Naive thymus-derived CD8-positive, alpha-beta T cell (primary cell): Measurements from ENCODE around the gene AK3. TPM values are rescaled to one million over a fixed set of nuclear protein-coding genes. Genes with fewer than 3 reads are reported as not detected.
A peak's percentile ranks its signal among the peaks of the same experiment; 100 is the strongest.

Source experiments
- ATAC-seq, 2 donors: fragments of 150-1000 bp; cut with Tn5 transposase in 1 of 2; sonication (Bioruptor Pico), chemical (Tn5 transposase) in 1 of 2; 1 replicate in 1 of 2; 2 replicates in 1 of 2; pipeline ENCODE4 v1.10.0; 2021; ENCODE audit warnings: mild to moderate bottlenecking in 2 of 2, moderate library complexity in 2 of 2
- POLR2A ChIA-PET: fragments of 350-600 bp; sonication (Branson Sonifier 250); formaldehyde crosslinking; loops from one replicate; lab custom pipeline; 2021; ENCODE audit warnings: antibody characterized with exemption; lab: Charles Lee
- DNase-seq, 10 donors: peaks; one replicate each; pipeline versions ENCODE4 v3.0.0 to v3.0.0-alpha.2; 2020 to 2022
- H3K27ac Mint-ChIP-seq, 10 donors: one replicate each; pipeline ENCODE4 v1.8.0; 2020 to 2022; ENCODE audit warnings: mild to moderate bottlenecking in 10 of 10, mixed read lengths in 10 of 10, moderate library complexity in 4 of 10, inconsistent platforms in 1 of 10
- H3K27me3 Mint-ChIP-seq, 5 donors: one replicate each; pipeline ENCODE4 v1.8.0; 2021 to 2022; ENCODE audit warnings: mixed read lengths in 5 of 5
- H3K36me3 Mint-ChIP-seq, 3 donors: one replicate each; pipeline ENCODE4 v1.8.0; 2020 to 2022; ENCODE audit warnings: mixed read lengths in 3 of 3, mild to moderate bottlenecking in 2 of 3, inconsistent platforms in 1 of 3
- H3K4me1 Mint-ChIP-seq, 4 donors: one replicate each; pipeline ENCODE4 v1.8.0; 2021 to 2022; ENCODE audit warnings: mixed read lengths in 4 of 4
- H3K4me3 Mint-ChIP-seq, 10 donors: one replicate each; pipeline ENCODE4 v1.8.0; 2020 to 2022; ENCODE audit warnings: mild to moderate bottlenecking in 10 of 10, mixed read lengths in 10 of 10, moderate library complexity in 6 of 10, inconsistent platforms in 1 of 10
- H3K9me3 Mint-ChIP-seq, 9 donors: one replicate each; pipeline ENCODE4 v1.8.0; 2020 to 2022; ENCODE audit warnings: mixed read lengths in 9 of 9, mild to moderate bottlenecking in 3 of 9, inconsistent platforms in 1 of 9, moderate library complexity in 1 of 9
- polyA plus RNA-seq, 3 donors: library from polyadenylated mRNA; unstranded; fragments of 300-500 nt; fragmentation: Illumina TruSeq; gene quantifications; one replicate each; pipeline ENCODE4 v1.2.3, GENCODE V29; 2021
- total RNA-seq, 8 experiments: library from RNA in 2 of 8; stranded (reverse) in 2 of 8; gene quantifications; one replicate each; pipeline ENCODE4 v1.2.3 and lab custom pipeline; 2021 to 2026

The AK3 gene
- total and polyA plus RNA-seq, 5 experiments from 2014 or later, result 29.0 to 58.8 (median 41.6) TPM

DNA sequence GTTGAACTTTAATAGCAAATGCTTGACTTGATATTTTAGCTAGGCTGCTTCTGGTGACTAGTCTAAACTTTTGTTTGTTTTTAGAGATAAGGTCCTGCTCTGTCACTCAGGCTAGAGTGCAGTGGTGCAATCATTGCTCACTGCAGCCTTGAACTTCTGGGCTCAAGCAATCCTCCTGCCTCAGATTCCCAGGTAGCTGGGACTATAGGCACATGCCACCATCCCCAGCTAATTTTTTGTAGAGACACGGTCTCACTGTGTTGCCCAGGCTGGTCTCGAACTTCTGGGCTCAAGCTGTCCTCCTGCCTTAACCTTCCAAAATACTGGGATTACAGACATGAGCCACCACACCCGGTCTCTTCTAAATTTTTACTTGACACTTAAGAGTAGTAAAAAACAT lies 40.9 kb downstream of the AK3 start:
- no peaks in the 10 kb centered on the region for H3K27me3 Mint-ChIP-seq
- no peak for DNase-seq
- peaks cover 5 to 29% (median 10%) of the 10 kb centered on the region in 4 donors for H3K4me1 Mint-ChIP-seq
- peak overlapping the region in 1 of 10 donors; percentile 8 for H3K27ac Mint-ChIP-seq
- H3K4me3 Mint-ChIP-seq, result no peak overlapping the region
- no peak for ATAC-seq
- POLR2A ChIA-PET, result interaction anchor here (0.6 kb wide), 1 partner anchor 21 kb away, joined by 3 read pairs; the partner anchor contains the start of gene CDC37L1
- H3K9me3 Mint-ChIP-seq, result no peaks in the 10 kb centered on the region
- H3K36me3 Mint-ChIP-seq, result peaks cover 0 to 81% (median 14%) of the 10 kb centered on the region in 3 donors

DNA sequence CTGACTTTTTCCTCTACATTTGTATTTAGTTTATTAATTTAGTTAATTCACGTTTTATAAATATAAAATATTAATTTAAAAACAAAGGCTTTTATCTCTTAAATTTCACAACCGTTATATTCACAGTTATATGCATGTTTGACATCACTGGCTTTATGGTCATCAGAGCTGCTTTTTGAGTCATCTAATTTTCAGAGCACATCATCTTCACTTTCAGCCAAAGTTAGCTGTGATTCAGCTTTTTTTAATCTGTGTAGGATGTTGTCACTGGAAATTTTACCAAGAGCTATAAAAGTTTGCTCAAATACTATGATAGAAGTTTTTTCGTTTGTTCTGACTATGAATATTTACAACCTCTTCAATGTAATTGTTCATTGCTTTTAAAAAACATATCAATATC lies 49.2 kb downstream of the AK3 start:
- ATAC-seq (no peak), DNase-seq (no peak)
- Mint-ChIP-seq H3K27ac (peak overlapping the region in 1 of 10 donors; percentile 50), H3K27me3 (no peaks in the 10 kb centered on the region), H3K4me3 (no peak overlapping the region), H3K4me1 (peaks cover 13 to 44% (median 25%) of the 10 kb centered on the region in 4 donors), H3K36me3 (peaks cover 0 to 70% (median 16%) of the 10 kb centered on the region in 3 donors), H3K9me3 (no peaks in the 10 kb centered on the region)
- POLR2A ChIA-PET, result interaction anchor here (0.8 to 1.2 kb wide), 3 partner anchors 10 to 26 kb away, joined by 3 to 4 read pairs (median 3); partner anchors contain the start of genes CDC37L1 and SPATA6L

DNA sequence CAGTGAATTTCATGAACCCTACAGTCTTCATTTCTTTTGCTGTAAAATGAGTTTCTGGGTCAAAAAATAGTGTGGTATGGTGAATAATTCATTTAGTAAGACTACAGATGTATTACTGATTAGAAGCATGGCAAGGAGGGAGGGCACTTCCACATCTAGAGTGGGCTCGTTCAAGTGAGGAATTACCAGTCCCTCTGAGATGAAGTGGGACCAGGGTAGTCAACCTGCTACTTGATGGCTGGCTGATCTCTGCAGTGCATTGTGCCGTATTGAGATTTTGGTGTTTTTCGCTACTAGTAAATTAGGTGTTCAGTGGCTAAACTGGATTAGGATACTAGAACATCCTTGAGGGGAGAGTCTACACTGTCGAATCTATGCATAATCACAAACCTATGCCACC lies 50.9 kb downstream of the AK3 start:
- DNase-seq (no peak), ATAC-seq (no peak)
- H3K27ac Mint-ChIP-seq, result peak overlapping the region in 6 of 10 donors; percentile 44 to 78 (median 53)
- no peak overlapping the region for H3K4me3 Mint-ChIP-seq
- no peaks in the 10 kb centered on the region for H3K27me3 Mint-ChIP-seq
- H3K4me1 Mint-ChIP-seq, result peaks cover 16 to 42% (median 29%) of the 10 kb centered on the region in 4 donors
- POLR2A ChIA-PET, result no interaction called here
- peaks cover under 1 to 75% (median 14%) of the 10 kb centered on the region in 3 donors for H3K36me3 Mint-ChIP-seq
- no peaks in the 10 kb centered on the region for H3K9me3 Mint-ChIP-seq

DNA sequence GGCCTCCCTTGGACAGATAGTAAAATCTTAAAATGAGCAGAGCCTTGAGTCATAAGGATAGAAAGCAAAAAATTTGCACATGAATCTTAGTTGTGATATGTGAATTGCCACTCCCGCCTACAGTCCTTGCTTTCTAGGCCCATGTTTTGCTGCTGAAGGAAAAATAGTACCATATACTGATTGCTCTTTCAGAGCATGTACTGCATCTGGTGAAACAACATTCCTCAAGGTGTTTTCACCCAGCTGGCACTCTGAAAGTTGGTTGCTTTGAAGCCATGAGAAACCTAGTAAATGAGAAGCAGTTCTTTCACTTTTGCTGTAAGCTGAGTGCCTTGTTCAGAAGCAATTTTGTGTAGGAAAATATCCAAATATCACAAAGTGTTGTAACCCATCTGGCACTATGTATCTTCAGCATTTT lies 51.3 kb downstream of the AK3 start:
- POLR2A ChIA-PET, result no interaction called here

DNA sequence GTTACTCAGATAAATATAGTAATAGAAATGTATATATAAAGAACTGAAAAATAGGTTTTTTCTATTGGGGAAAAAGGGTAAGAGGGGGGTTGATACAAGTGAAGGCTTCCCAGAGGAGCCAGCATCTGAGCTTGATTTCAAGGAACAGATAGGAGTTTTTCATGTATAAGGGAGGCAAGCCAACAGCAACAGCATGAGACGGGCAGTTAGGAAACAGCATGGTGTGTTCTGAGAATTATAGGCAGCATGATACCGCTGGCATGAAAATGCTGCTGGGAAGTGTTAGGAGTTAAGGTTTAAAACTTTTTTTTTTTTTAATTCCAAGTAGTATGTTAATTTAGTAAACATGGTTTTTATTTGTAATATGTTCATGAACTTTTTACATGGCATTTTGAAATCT lies 52.0 kb downstream of the AK3 start:
- Mint-ChIP-seq H3K36me3 (peaks cover 4 to 75% (median 6%) of the 10 kb centered on the region in 3 donors), H3K9me3 (no peaks in the 10 kb centered on the region), H3K4me3 (no peak overlapping the region), H3K27ac (peak overlapping the region in 5 of 10 donors; percentile 6 to 82 (median 42)), H3K27me3 (no peaks in the 10 kb centered on the region), H3K4me1 (peaks cover 24 to 51% (median 36%) of the 10 kb centered on the region in 4 donors)
- DNase-seq, result no peak
- no peak for ATAC-seq
- POLR2A ChIA-PET, result no interaction called here

More for the DNA sequence above, 51.3 kb downstream of the AK3 start:
- Mint-ChIP-seq H3K27me3 (no peaks in the 10 kb centered on the region), H3K4me1 (peaks cover 19 to 46% (median 31%) of the 10 kb centered on the region in 4 donors), H3K4me3 (peak overlapping the region in 1 of 10 donors; percentile 18), H3K27ac (peak overlapping the region in 5 of 10 donors; percentile 40 to 78 (median 55)), H3K36me3 (peaks cover 5 to 76% (median 10%) of the 10 kb centered on the region in 3 donors), H3K9me3 (no peaks in the 10 kb centered on the region)
- DNase-seq (no peak), ATAC-seq (no peak)

DNA sequence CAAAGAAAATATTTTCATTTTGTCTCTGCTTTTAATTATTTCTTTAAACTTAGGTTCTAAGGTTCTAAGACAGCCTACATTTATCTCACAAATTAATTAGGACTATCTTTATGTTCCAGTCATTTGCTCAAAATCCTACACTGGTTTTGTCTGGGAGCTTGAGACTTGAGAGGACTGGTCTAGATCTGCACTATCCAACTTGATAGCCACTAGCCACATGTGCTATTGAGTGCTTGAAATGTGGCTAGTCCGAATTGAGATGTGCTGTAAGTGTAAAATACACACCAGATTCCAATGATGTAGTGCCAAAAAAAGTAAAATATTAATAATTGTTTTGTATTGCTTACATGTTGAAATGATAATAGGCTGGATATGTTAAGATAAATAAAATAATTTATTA lies 54.4 kb downstream of the AK3 start:
- POLR2A ChIA-PET, result no interaction called here
- no peak for DNase-seq
- Mint-ChIP-seq H3K4me1 (peaks cover 28 to 53% (median 42%) of the 10 kb centered on the region in 4 donors), H3K9me3 (no peaks in the 10 kb centered on the region), H3K27ac (peak overlapping the region in 2 of 10 donors; percentile 13 to 14), H3K4me3 (no peak overlapping the region), H3K36me3 (peaks cover 0 to 67% (median 6%) of the 10 kb centered on the region in 3 donors), H3K27me3 (no peaks in the 10 kb centered on the region)
- ATAC-seq, result no peak

DNA sequence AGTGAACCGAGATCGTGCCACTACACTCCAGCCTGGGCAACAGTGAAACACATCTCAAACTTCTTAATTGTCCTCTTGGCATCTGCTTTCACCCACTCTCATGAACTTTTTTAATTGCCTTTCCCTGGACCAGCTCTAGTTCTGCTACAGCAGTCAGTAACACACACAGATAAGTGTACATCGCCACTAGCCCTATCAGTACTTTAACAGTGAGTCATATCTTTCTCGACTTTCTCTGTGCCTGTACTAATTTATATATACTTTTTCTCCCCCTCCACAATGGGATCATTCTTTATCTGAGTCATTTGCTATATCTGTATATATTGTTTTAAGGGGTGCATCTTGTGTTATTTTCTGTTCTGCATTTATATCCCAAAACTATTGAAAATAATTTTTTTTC lies 54.9 kb downstream of the AK3 start:
- peak overlapping the region in 1 of 10 donors; percentile 24 for H3K4me3 Mint-ChIP-seq
- no peak for ATAC-seq
- H3K27me3 Mint-ChIP-seq, result no peaks in the 10 kb centered on the region

DNA sequence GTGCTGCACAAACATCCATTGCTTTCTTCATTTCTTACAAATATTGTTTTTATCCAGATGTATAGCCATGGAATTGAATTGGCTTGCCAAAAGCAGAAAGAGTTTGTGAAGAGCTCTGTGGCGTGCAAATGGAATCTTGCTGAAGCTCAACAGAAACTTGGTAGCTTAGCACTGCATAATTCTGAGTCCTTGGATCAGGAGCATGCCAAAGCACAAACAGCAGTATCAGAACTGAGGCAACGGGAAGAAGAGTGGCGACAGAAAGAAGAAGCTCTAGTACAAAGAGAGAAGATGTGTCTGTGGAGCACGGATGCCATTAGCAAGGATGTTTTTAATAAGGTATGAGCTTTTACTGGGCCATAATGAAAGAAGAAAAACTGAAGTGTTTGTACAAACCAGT lies 56.2 kb downstream of the AK3 start:
- Mint-ChIP-seq H3K36me3 (peaks cover 0 to 50% (median 6%) of the 10 kb centered on the region in 3 donors), H3K9me3 (no peaks in the 10 kb centered on the region), H3K27ac (peak overlapping the region in 9 of 10 donors; percentile 0 to 85 (median 48)), H3K4me3 (peak overlapping the region in 4 of 10 donors; percentile 5 to 46 (median 28)), H3K4me1 (peaks cover 23 to 37% (median 30%) of the 10 kb centered on the region in 4 donors), H3K27me3 (no peaks in the 10 kb centered on the region)
- POLR2A ChIA-PET, result no interaction called here
- ATAC-seq (no peak), DNase-seq (no peak)

More for the DNA sequence above, 54.9 kb downstream of the AK3 start:
- H3K27ac Mint-ChIP-seq, result peak overlapping the region in 6 of 10 donors; percentile 2 to 65 (median 8)
- H3K4me1 Mint-ChIP-seq, result peaks cover 26 to 48% (median 39%) of the 10 kb centered on the region in 4 donors
- no peaks in the 10 kb centered on the region for H3K9me3 Mint-ChIP-seq
- DNase-seq, result no peak
- POLR2A ChIA-PET, result no interaction called here
- H3K36me3 Mint-ChIP-seq, result peaks cover 0 to 62% (median 6%) of the 10 kb centered on the region in 3 donors

DNA sequence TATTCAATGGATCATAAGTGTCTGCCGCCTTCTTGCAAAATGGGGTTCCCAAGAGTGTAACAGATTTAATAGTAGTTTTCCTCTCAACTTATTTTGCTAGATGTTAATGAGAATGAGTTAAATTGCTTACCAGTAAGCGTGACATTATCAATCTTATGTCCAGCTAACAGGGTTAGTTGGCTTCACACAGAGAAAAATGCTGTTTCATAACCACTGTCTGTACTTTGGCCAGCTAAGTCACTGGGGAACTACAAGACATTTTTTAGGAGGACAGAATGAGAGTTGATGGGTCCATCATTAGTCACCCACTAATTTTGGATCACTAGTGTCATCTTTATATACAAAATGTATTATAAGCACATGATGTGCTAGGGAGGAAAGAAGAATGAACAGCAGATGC lies 60.3 kb downstream of the AK3 start:
- POLR2A ChIA-PET, result interaction anchor here (1.6 to 9.4 kb wide), 2 partner anchors 17 to 60 kb away, joined by 5 to 142 read pairs; partner anchors contain the start of genes AK3, PLPP6 and SPATA6L
- Mint-ChIP-seq H3K36me3 (peaks cover 2 to 23% (median 7%) of the 10 kb centered on the region in 3 donors), H3K9me3 (no peaks in the 10 kb centered on the region), H3K4me1 (peaks cover 17 to 23% (median 20%) of the 10 kb centered on the region in 4 donors), H3K27ac (no peak overlapping the region), H3K27me3 (peaks cover 0 to under 1% (median 0%) of the 10 kb centered on the region in 5 donors), H3K4me3 (no peak overlapping the region)
- DNase-seq (no peak), ATAC-seq (no peak)

DNA sequence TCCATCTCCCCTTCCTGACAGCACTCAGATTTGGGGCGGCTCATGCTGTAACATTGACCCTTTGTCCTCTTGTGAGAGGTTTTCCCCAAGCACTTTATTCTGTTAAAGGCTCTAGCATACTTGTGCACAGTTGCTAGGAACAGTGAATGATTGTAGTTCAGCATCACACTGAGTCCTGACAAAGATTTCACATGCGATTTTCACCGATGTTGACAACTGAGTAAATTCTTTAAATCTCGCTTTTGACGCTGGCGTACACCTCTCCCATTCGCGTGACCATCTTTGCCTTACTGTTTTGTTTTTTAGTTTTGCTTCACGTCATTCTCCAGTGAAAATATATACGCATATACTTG lies 60.9 kb downstream of the AK3 start:
- DNase-seq (peak in 1 of 10 donors; percentile 37), ATAC-seq (peak in 1 of 2 donors; percentile 1)
- H3K27ac Mint-ChIP-seq, result no peak overlapping the region
- peaks cover 17 to 20% (median 18%) of the 10 kb centered on the region in 4 donors for H3K4me1 Mint-ChIP-seq
- peaks cover 0 to 5% (median 0%) of the 10 kb centered on the region in 5 donors for H3K27me3 Mint-ChIP-seq
- no peak overlapping the region for H3K4me3 Mint-ChIP-seq
- H3K36me3 Mint-ChIP-seq, result peaks cover 6 to 17% (median 10%) of the 10 kb centered on the region in 3 donors
- POLR2A ChIA-PET, result interaction anchor here (1.3 to 9.4 kb wide), 12 partner anchors 12 to 1153 kb away, joined by 3 to 142 read pairs (median 5); partner anchors contain the start of genes AK3, JAK2, PLPP6 and SPATA6L
- no peaks in the 10 kb centered on the region for H3K9me3 Mint-ChIP-seq

DNA sequence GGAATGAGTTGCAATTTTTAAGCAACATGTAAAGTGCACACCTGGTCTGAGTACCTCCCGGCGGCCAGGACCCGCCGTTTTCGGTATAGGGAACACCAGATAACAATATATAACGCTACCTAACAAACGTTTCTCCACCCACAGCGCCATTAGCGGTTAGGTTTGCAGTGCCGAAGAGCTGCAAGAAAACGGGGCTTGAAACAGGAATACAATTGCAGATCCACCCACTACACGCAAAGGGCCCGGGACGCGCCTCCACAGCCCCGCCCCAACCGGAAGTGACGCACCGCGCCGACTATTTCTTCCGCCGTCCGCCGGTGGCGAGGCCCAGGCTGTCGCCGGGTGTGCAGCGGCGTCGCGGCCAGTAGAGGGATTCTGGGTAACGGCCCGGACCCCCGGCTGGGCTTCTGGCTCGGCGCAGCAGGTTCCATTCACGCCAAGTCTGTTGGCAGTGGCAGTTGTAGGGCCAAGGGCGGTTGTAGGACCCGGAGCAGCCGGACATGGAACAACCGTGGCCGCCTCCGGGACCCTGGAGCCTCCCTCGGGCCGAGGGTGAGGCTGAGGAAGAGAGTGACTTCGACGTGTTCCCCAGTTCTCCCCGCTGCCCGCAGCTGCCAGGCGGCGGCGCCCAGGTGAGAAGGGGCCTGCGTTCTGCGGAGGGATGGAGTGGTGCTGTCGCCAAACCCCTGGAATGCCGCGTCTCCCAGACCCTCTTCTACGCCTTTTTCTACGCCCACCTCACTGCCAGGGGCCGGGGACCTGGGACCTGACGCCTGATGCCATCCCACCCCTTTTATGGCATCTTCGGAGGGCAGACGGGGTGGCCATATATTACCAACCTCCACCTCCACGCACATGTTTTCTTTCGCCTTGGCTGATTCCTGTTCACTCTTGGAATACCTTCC lies 61.5 kb downstream of the AK3 start, which contains the start of gene CDC37L1:
Gene CDC37L1, plus strand, starts transcription at position 302 of the 905 bp plus-strand sequence. Its CDS starts 199 bp downstream, at position 501.
- POLR2A ChIA-PET, result interaction anchor here (0.6 to 9.4 kb wide), 25 partner anchors 10 to 1156 kb away, joined by 3 to 142 read pairs (median 4); partner anchors contain the start of genes AK3, JAK2, PLPP6 and RCL1
- Mint-ChIP-seq H3K4me1 (peaks cover 12 to 13% (median 12%) of the 10 kb centered on the region in 4 donors), H3K9me3 (no peaks in the 10 kb centered on the region), H3K27ac (no peak within 1 kb of the TSS), H3K36me3 (peaks cover 5 to 10% (median 6%) of the 10 kb centered on the region in 3 donors), H3K4me3 (no peak within 1 kb of the TSS), H3K27me3 (peaks cover 0 to 5% (median 0%) of the 10 kb centered on the region in 5 donors)
- peak; percentile 96 to 100 (median 99) for DNase-seq
- peak; percentile 90 to 93 for ATAC-seq

DNA sequence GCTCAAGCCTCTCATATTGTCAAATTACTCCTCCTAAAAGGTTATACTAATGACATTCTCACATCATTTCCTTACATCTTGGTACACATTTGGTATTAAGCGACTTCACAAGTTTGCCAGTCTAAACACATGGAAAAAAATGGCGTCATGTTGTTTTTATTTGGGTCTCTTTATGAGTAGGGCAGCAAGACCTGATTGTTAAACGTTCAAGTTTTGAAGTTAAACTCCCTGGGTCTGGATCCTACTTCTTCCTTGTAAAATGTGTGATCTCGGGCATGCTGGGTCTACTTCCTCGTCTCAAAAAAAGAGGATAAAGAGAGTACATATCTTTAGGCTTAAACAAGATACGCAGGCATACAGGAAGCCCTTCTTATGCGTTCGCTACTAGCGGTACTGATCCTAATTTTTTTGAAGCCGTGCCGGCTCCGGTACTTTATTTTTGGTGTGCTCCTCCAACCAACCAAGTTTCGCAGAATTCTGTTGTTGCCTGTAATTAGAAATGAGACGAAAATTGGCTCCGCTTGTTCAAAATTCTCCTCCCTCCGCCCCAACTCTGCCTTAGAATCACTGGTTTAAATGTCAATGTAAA lies 62.2 kb downstream of the AK3 start:
- peak in 3 of 10 donors; percentile 7 to 54 (median 30) for DNase-seq
- no peaks in the 10 kb centered on the region for H3K9me3 Mint-ChIP-seq
- POLR2A ChIA-PET, result interaction anchor here (0.6 to 9.4 kb wide), 23 partner anchors 9 to 1152 kb away, joined by 3 to 142 read pairs (median 4); partner anchors contain the start of genes AK3, JAK2, PLPP6 and RCL1
- H3K27ac Mint-ChIP-seq, result no peak overlapping the region
- ATAC-seq, result peak; percentile 35 to 39
- no peak overlapping the region for H3K4me3 Mint-ChIP-seq
- peaks cover 8 to 10% (median 9%) of the 10 kb centered on the region in 4 donors for H3K4me1 Mint-ChIP-seq
- H3K36me3 Mint-ChIP-seq, result peaks cover 5 to 6% (median 6%) of the 10 kb centered on the region in 3 donors
- H3K27me3 Mint-ChIP-seq, result peaks cover 0 to 5% (median 0%) of the 10 kb centered on the region in 5 donors
